Limb (tissue), 2 donors: ENCODE measurements around the gene PIN4.
"Not testable (repeated sequence)": the region's sequence is repeated elsewhere in the genome, so short reads cannot be mapped to it uniquely, and the experiment has no call there.

Experiments
- DNase-seq, 2 donors: peaks; one replicate each; pipeline ENCODE4 v3.0.0-alpha.2; 2016; ENCODE audit errors: extremely low spot score in 2 of 2

The PIN4 gene

GRCh38 chrX:72201836-72202536 lies 20.4 kb downstream of the PIN4 start:
- DNase-seq, result no peak

- no peak for DNase-seq
These were observed 21.3 kb downstream of the PIN4 start for GRCh38 chrX:72202792-72203401.

GRCh38 chrX:72203421-72203820 lies 21.9 kb downstream of the PIN4 start:
- no peak for DNase-seq

GRCh38 chrX:72205706-72206105 lies 24.1 kb downstream of the PIN4 start:
- DNase-seq, result no peak

- DNase-seq, result no peak
These were observed 25.8 kb downstream of the PIN4 start for GRCh38 chrX:72207366-72207765.

GRCh38 chrX:72208126-72208800 lies 26.7 kb downstream of the PIN4 start:
- peak in 1 of 2 donors; percentile 36 for DNase-seq

- DNase-seq, result no peak
These were observed 35.4 kb downstream of the PIN4 start for GRCh38 chrX:72216973-72217372.

GRCh38 chrX:72220375-72220774 lies 38.8 kb downstream of the PIN4 start:
- DNase-seq, result not testable (repeated sequence)

GRCh38 chrX:72230290-72230689 lies 48.7 kb downstream of the PIN4 start:
- no peak for DNase-seq

- no peak for DNase-seq
These were observed 55.3 kb downstream of the PIN4 start for GRCh38 chrX:72236841-72237240.

GRCh38 chrX:72238183-72238582 lies 56.6 kb downstream of the PIN4 start:
- no peak for DNase-seq

- DNase-seq, result peak; percentile 77 to 91
These were observed 57.3 kb downstream of the PIN4 start, which contains the start of gene ERCC6L for GRCh38 chrX:72238721-72239475. Gene ERCC6L, minus strand, starts transcription at chrX:72239027. Its CDS starts 116 bp downstream, at chrX:72238911.

GRCh38 chrX:72240976-72241375 lies 59.4 kb downstream of the PIN4 start:
- no peak for DNase-seq

- no peak for DNase-seq
These were observed 61.9 kb downstream of the PIN4 start for GRCh38 chrX:72243472-72243871.

GRCh38 chrX:72245461-72246089 lies 64.0 kb downstream of the PIN4 start:
- DNase-seq, result peak; percentile 7 to 39

- no peak for DNase-seq
These were observed 65.8 kb downstream of the PIN4 start for GRCh38 chrX:72247206-72247942.
